ENCODE measurements around the gene COG8. TPM values are rescaled to one million over a fixed set of nuclear protein-coding genes. Genes with fewer than 3 reads are reported as not detected.
A peak's percentile ranks its signal among the peaks of the same experiment; 100 is the strongest.

COG8 gene
- total RNA-seq, 1 donor from 2014 or later: 46.2 TPM

DNA sequence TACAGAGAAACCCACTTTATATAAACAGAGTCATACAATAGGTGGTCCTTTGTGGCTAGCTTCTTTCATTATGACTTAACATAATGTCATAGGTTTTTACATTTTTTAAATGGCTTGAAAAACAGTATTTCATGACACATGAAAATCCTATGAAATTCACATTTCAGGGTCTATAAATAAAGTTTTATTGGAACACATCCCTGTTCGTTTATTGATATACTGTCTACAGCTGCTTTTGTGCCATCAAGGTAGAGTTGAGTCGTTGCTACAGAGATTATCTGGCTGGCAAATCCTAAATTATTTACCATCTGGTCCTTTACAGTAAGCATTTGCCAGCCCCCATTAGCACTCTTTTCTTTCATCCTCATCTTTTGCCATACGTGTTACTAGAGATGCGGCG, 25.9 kb downstream of the COG8 start:
- Histone ChIP-seq H3K4me1 (peaks cover 21% of the 10 kb centered on the region), H3K4me3 (no peak overlapping the region), H3K27me3 (no peaks in the 10 kb centered on the region), H3K9me3 (no peaks in the 10 kb centered on the region), H3K27ac (no peak overlapping the region), H3K36me3 (peaks cover 0 to 36% of the 10 kb centered on the region in 2 donors)
- intact Hi-C loops (cut with DNase I): no loop called here
- no peak for DNase-seq (ENCODE audit: extremely low spot score in 2 of 2)
- TF ChIP-seq CTCF (IDR thresholded peaks at IDR 0.05): no peak
- TF ChIP-seq POLR2AphosphoS5 (IDR thresholded peaks at IDR 0.05; ENCODE audit: insufficient read depth in 1 of 2, low read depth in 1 of 2): no peak
- no peak for TF ChIP-seq POLR2A (IDR thresholded peaks at IDR 0.05)

- intact Hi-C loops (cut with DNase I): no loop called here
- DNase-seq (ENCODE audit: extremely low spot score in 2 of 2): no peak
These were observed 27.6 kb downstream of the COG8 start for GRCh38 chr16:69311533-69312387.

DNA sequence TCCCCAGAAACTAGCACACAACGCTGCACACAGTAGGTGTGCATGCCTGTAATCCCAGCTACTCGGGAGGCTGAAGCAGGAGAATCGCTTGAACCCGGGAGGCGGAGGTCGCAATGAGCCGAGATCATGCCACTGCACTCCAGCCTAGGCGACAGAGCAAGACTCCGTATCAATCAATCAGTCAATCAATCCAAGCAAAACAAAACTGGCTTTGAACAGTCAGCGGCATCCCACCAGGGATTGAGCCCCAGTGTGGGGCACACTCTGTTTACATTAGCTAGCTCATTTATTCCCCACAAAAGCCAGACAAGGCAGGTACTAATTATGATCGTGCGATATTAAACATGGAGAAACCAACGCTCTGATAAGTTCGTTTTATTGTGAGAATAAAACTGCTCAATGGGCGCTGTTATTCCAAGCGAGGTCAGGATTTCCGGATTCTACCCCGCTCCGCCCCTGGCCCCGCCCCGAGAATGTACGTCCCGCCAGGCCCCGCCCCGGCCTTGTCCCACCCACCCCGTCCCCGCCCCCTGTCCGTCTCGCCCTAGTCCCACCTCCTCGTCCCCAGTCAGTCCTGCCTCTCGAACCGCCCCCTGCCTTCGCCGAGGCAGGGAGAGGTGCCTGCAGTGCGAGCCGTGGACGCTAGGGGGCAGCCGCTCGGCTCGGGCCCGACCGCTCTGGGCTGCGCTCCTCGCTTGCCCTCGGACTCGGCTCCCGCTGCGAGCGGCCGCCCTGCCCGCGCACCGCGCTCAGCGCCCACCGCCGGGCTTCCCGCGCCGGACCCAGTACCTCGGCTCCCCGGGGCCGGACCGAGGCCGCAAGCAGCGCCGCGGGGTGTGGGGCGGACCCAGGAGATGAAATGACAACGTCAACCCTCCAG, 28.5 kb downstream of the COG8 start, which contains the start of gene VPS4A:
Gene VPS4A (plus strand): TSS at position 698 of the 880 bp plus-strand sequence. CDS start 162 bp downstream, at position 860.
- no peak for DNase-seq (ENCODE audit: extremely low spot score in 2 of 2)
- Histone ChIP-seq H3K4me1 (peaks cover 21% of the 10 kb centered on the region), H3K27me3 (no peaks in the 10 kb centered on the region), H3K36me3 (peaks cover 0 to 14% of the 10 kb centered on the region in 2 donors), H3K27ac (peak within 1 kb of the TSS; percentile 86), H3K9me3 (no peaks in the 10 kb centered on the region), H3K4me3 (peak within 1 kb of the TSS; percentile 93 to 97)
- TF ChIP-seq CTCF (IDR thresholded peaks at IDR 0.05) (peak; percentile 68 to 82 (median 80)), POLR2AphosphoS5 (IDR thresholded peaks at IDR 0.05; ENCODE audit: insufficient read depth in 1 of 2, low read depth in 1 of 2) (peak in 1 of 2 donors; percentile 37), POLR2A (IDR thresholded peaks at IDR 0.05) (peak in 1 of 2 donors; percentile 43)
- intact Hi-C loops (cut with DNase I): no loop called here

More at GRCh38 chr16:69311533-69312387, 27.6 kb downstream of the COG8 start:
- peak overlapping the region; percentile 93 to 97 for H3K4me3 ChIP-seq
- H3K36me3 ChIP-seq: peaks cover 0 to 22% of the 10 kb centered on the region in 2 donors
- H3K27ac ChIP-seq: peak overlapping the region; percentile 86
- peaks cover 21% of the 10 kb centered on the region for H3K4me1 ChIP-seq
- no peak for TF ChIP-seq CTCF (IDR thresholded peaks at IDR 0.05)
- no peak for TF ChIP-seq POLR2AphosphoS5 (IDR thresholded peaks at IDR 0.05; ENCODE audit: insufficient read depth in 1 of 2, low read depth in 1 of 2)
- TF ChIP-seq POLR2A (IDR thresholded peaks at IDR 0.05): no peak
- no peaks in the 10 kb centered on the region for H3K27me3 ChIP-seq
- H3K9me3 ChIP-seq: no peaks in the 10 kb centered on the region

GRCh38 chr16:69309316-69309715, 30.0 kb downstream of the COG8 start:
- Histone ChIP-seq H3K4me3 (no peak overlapping the region), H3K27me3 (no peaks in the 10 kb centered on the region), H3K9me3 (no peaks in the 10 kb centered on the region), H3K27ac (no peak overlapping the region), H3K36me3 (peaks cover 0 to 8% of the 10 kb centered on the region in 2 donors), H3K4me1 (peaks cover 21% of the 10 kb centered on the region)
- TF ChIP-seq POLR2AphosphoS5 (IDR thresholded peaks at IDR 0.05; ENCODE audit: insufficient read depth in 1 of 2, low read depth in 1 of 2) (no peak), CTCF (IDR thresholded peaks at IDR 0.05) (no peak), POLR2A (IDR thresholded peaks at IDR 0.05) (no peak)
- intact Hi-C loops (cut with DNase I): no loop called here
- no peak for DNase-seq (ENCODE audit: extremely low spot score in 2 of 2)

All from vagina (tissue), 2 donors.